Endothelial cell of umbilical vein (primary cell): ENCODE data around the gene HOXA10. TPM values are rescaled to one million over a fixed set of nuclear protein-coding genes. Genes with fewer than 3 reads are reported as not detected.

Source experiments
- BruUV-seq: library from RNA; stranded (reverse); fragments of 400-500 nt; replicated peaks from 2 replicates; lab custom pipeline; 2021; lab: Mats Ljungman, UMichigan
- CTCF ChIA-PET: fragments of 300-600, 350-600 bp; sonication (Branson Sonifier 250); formaldehyde crosslinking; loops from one replicate; lab custom pipeline; 2021; ENCODE audit warnings: antibody characterized with exemption, inconsistent platforms; lab: Charles Lee
- POLR2A ChIA-PET: fragments of 300-600, 350-600 bp; sonication (Branson Sonifier 250); formaldehyde crosslinking; loops from one replicate; lab custom pipeline; 2021; ENCODE audit warnings: antibody characterized with exemption, inconsistent platforms; lab: Charles Lee
- DNase-seq: peaks from one replicate; pipeline ENCODE4 v3.0.0-alpha.2; 2011; ENCODE audit warnings: low read depth, low spot score
- FAIRE-seq: peaks from 2 replicates; lab custom pipeline; 2011; peaks lifted over from hg19 to GRCh38; lab: Jason Lieb, UNC
- H2AFZ ChIP-seq: 2 replicates; pipeline ENCODE4 v1.6.0; 2012; ENCODE audit warnings: low read depth, low read length, control low read depth, inconsistent platforms
- H3K27ac ChIP-seq: 2 replicates; pipeline ENCODE4 v1.5.1; 2011; ENCODE audit warnings: low read depth, mild to moderate bottlenecking, control low read depth, low read length, moderate library complexity; ENCODE audit not compliant: insufficient read depth
- H3K27me3 ChIP-seq, 2 experiments: 2 replicates each; pipeline versions ENCODE4 v1.6.0 to v1.6.1; 2011; ENCODE audit warnings: low read length in 2 of 2, mixed read lengths in 1 of 2; ENCODE audit not compliant: control insufficient read depth in 2 of 2, insufficient read depth in 2 of 2
- H3K36me3 ChIP-seq, 2 experiments: 2 replicates in 1 of 2; 3 replicates in 1 of 2; pipeline ENCODE4 v1.5.1; 2011; ENCODE audit warnings: low read length in 2 of 2, mild to moderate bottlenecking in 1 of 2, moderate library complexity in 1 of 2; ENCODE audit not compliant: control insufficient read depth in 2 of 2, insufficient read depth in 2 of 2; ENCODE audit errors: extremely low read depth in 1 of 2
- H3K4me1 ChIP-seq: 3 replicates; pipeline ENCODE4 v1.5.1; 2011; ENCODE audit warnings: mild to moderate bottlenecking, low read length; ENCODE audit not compliant: control insufficient read depth, insufficient read depth; ENCODE audit errors: extremely low read depth
- H3K4me2 ChIP-seq: 2 replicates; pipeline ENCODE4 v1.6.1; 2011; ENCODE audit warnings: low read length, control low read depth, mixed read lengths; ENCODE audit not compliant: insufficient read depth
- H3K4me3 ChIP-seq, 3 experiments: fragments of 200-600 bp in 1 of 3; sonication (generic), shearing (Covaris generic) in 1 of 3; replicated peaks in 1 of 3; 2 replicates each; pipeline ENCODE4 v1.5.1; 2011 to 2016; ENCODE audit warnings: control low read depth in 3 of 3, low read length in 3 of 3, mild to moderate bottlenecking in 2 of 3, inconsistent platforms in 1 of 3, low read depth in 1 of 3, moderate library complexity in 1 of 3; ENCODE audit not compliant: insufficient read depth in 1 of 3
- H3K79me2 ChIP-seq: 2 replicates; pipeline ENCODE4 v1.6.0; 2012; ENCODE audit warnings: low read length, inconsistent platforms; ENCODE audit not compliant: control insufficient read depth, insufficient read depth
- H3K9ac ChIP-seq: replicated peaks from 2 replicates; pipeline ENCODE3; 2011; ENCODE audit warnings: low read length, control low read depth; ENCODE audit not compliant: insufficient read depth; ENCODE audit errors: extremely low read depth
- H3K9me1 ChIP-seq: replicated peaks from 3 replicates; pipeline ENCODE4 v1.6.0; 2011; ENCODE audit warnings: mild to moderate bottlenecking, low read length; ENCODE audit not compliant: control insufficient read depth, insufficient read depth; ENCODE audit errors: extremely low read depth
- H3K9me3 ChIP-seq: replicated peaks from 2 replicates; pipeline ENCODE4 v1.5.1; 2012; ENCODE audit warnings: low read length, inconsistent platforms; ENCODE audit not compliant: control insufficient read depth, insufficient read depth
- H4K20me1 ChIP-seq: replicated peaks from 2 replicates; pipeline ENCODE3; 2011; ENCODE audit warnings: mild to moderate bottlenecking, low read length; ENCODE audit not compliant: control insufficient read depth, insufficient read depth; ENCODE audit errors: extremely low read depth
- CTCF ChIP-seq, 2 donors: IDR thresholded peaks; 1 replicate in 1 of 2; 2 replicates in 1 of 2; pipeline ENCODE4 v1.5.1; 2011; ENCODE audit warnings: low read length in 2 of 2, mild to moderate bottlenecking in 2 of 2, moderate library complexity in 2 of 2, control low read depth in 1 of 2, inconsistent platforms in 1 of 2, low read depth in 1 of 2; ENCODE audit not compliant: insufficient read depth in 1 of 2; ENCODE audit errors: extremely low read depth in 1 of 2
- EZH2 ChIP-seq: IDR thresholded peaks from 2 replicates; pipeline ENCODE4 v1.6.1; 2012; ENCODE audit warnings: borderline replicate concordance, low read depth, mild to moderate bottlenecking, moderate library complexity, low read length, inconsistent platforms; ENCODE audit not compliant: severe bottlenecking
- FOS ChIP-seq: IDR thresholded peaks from 2 replicates; pipeline ENCODE4 v1.6.1; 2011; ENCODE audit warnings: mild to moderate bottlenecking, low read length, moderate library complexity, borderline replicate concordance; ENCODE audit not compliant: insufficient read depth
- GATA2 ChIP-seq: IDR thresholded peaks from 2 replicates; pipeline ENCODE4 v1.7.0; 2011; ENCODE audit warnings: low read depth, mild to moderate bottlenecking, moderate library complexity, mixed read lengths, low read length; ENCODE audit not compliant: insufficient read length, insufficient read depth
- JUN ChIP-seq: IDR thresholded peaks from 2 replicates; pipeline ENCODE4 v1.6.1; 2011; ENCODE audit warnings: borderline replicate concordance, low read depth; ENCODE audit not compliant: insufficient read length, insufficient read depth
- MAX ChIP-seq: IDR thresholded peaks from 2 replicates; pipeline ENCODE4 v1.6.1; 2011; ENCODE audit not compliant: insufficient read depth, insufficient read length
- MYC ChIP-seq: IDR thresholded peaks from one replicate; pipeline ENCODE4 v1.6.1; 2011; ENCODE audit warnings: mild to moderate bottlenecking, low read depth, low read length
- POLR2A ChIP-seq: IDR thresholded peaks from 2 replicates; pipeline ENCODE4 v1.6.1; 2012; ENCODE audit warnings: low read depth, mild to moderate bottlenecking, control low read depth, low read length
- POLR2AphosphoS5 ChIP-seq: IDR thresholded peaks from 2 replicates; pipeline ENCODE4 v1.6.1; 2012; ENCODE audit warnings: low read depth, mild to moderate bottlenecking, control low read depth, low read length, moderate library complexity; ENCODE audit not compliant: insufficient read depth
- dilution Hi-C: fragments of 300-500 bp; cut with MboI; formaldehyde crosslinking; loops from one replicate; pipeline ENCODE4 v1.15.0; 2019; ENCODE audit warnings: low sequenced_read_pairs; ENCODE audit not compliant: extremely low pct_ligation_motif_present
- intact Hi-C: fragments of 100-400 bp; cut with micrococcal nuclease; formaldehyde crosslinking; loops from one replicate; pipeline ENCODE4 v1.10.0; 2022
- polyA plus RNA-seq, 4 experiments: library from polyadenylated mRNA; depleted of rRNA in 3 of 4; stranded (reverse) in 3 of 4; unstranded in 1 of 4; fragments of >200 nt; gene quantifications; 2 replicates each; pipeline versions ENCODE4 v1.2.1 to v1.2.3, GENCODE V29; 2011 to 2012; ENCODE audit warnings: missing spikeins in 1 of 4
- total RNA-seq: library from RNA; stranded (reverse); gene quantifications from 2 replicates; pipeline ENCODE4 v1.2.3, GENCODE V29; 2021

Gene HOXA10
- total and polyA plus RNA-seq, 2 donors (not counting 3 experiments of a cell fraction or from before 2014, with no cell fraction given) = 24.4 to 30.3 TPM

GRCh38 chr7:27209933-27210440 is 35.9 kb upstream of the HOXA10 start:
- no TSS peak for BruUV-seq
- H4K20me1 ChIP-seq = no peaks in the 10 kb centered on the region
- H3K79me2 ChIP-seq = no peaks in the 10 kb centered on the region
- no peaks in the 10 kb centered on the region for H3K9me3 ChIP-seq
- no peak overlapping the region for H3K27ac ChIP-seq
- H3K36me3 ChIP-seq = no peaks in the 10 kb centered on the region
- H2AFZ ChIP-seq = no peak overlapping the region
- ChIA-PET POLR2A (no interaction called here), CTCF (interaction anchor here (0.6 to 2.7 kb wide), 21 partner anchors 11 to 887 kb away, joined by 3 to 30 read pairs (median 5); partner anchors contain the start of genes EVX1 and HOXA13)
- peaks cover 21% of the 10 kb centered on the region for H3K4me1 ChIP-seq
- intact Hi-C loops (loop anchor here (1.0 to 5.0 kb wide), 4 partner anchors 15 to 867 kb away; no protein-coding TSS in a partner anchor), dilution Hi-C loops (no loop called here)
- TF ChIP-seq MAX (no peak), JUN (no peak), POLR2A (no peak), GATA2 (no peak), EZH2 (no peak), CTCF (IDR thresholded peaks at IDR 0.05; ENCODE audit: extremely low read depth in 1 of 2, insufficient read depth in 1 of 2, low read depth in 1 of 2, low read length in 2 of 2) (no peak), FOS (no peak), POLR2AphosphoS5 (no peak), MYC (no peak)
- no peak for DNase-seq
- no peak for FAIRE-seq
- H3K27me3 ChIP-seq = peaks cover 77 to 78% of the 10 kb centered on the region in 2 experiments
- no peak overlapping the region for H3K4me2 ChIP-seq
- no peak overlapping the region for H3K4me3 ChIP-seq
- no peaks in the 10 kb centered on the region for H3K9me1 ChIP-seq
- H3K9ac ChIP-seq = no peak overlapping the region
